ENCODE data around the gene GPR162. TPM values are rescaled to one million over a fixed set of nuclear protein-coding genes. Genes with fewer than 3 reads are reported as not detected.
"Not testable (repeated sequence)": the region's sequence is repeated elsewhere in the genome, so short reads cannot be mapped to it uniquely, and the experiment has no call there.

The GPR162 gene
- total and polyA plus RNA-seq, 2 donors from 2014 or later, result 5.0 to 9.8 TPM

DNA sequence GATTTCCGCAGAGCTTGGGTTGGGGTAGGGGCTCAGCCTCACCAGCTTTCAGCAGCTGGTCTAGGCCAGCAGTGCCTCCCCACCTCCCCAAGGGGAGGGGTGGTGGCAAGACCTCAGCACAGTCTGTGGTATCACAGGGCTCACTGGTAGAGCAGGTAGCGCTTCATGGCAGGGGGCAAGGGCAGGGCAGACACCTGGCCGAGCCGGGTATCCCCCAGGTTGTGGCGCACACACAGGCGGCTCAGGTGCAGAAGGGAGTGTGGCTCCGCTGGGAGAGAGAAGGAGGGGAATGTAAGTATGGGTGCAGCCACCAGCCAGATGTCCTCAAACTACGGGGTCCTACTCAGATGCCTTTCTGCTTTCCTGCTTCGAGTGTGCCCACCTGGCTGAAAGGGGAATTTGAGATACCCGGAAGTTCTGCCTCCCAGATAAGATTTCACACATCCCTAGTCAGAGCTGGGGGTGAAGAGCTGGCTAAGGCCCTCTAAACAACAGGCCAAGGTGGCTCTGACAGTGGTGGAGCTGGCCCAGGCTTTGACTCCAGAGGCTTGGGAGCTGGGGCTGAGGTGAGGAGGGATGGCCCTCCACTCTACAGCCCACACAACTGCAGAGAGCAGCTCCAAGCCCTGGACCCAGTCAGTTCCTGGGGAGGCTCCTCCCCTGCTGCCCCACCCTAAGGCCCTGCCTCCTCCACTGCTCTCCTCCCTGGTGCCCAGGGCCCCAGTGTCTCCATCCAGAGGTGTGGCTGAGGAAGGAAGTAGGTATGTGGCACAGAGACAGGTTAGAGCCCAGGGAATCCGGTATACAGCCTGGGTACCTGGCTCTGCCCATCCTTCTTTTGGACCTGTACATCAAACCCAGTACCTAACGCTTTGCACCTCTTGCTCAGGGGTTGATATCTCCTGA lies 49.7 kb downstream of the GPR162 start:
- TF ChIP-seq, protein P1, sequence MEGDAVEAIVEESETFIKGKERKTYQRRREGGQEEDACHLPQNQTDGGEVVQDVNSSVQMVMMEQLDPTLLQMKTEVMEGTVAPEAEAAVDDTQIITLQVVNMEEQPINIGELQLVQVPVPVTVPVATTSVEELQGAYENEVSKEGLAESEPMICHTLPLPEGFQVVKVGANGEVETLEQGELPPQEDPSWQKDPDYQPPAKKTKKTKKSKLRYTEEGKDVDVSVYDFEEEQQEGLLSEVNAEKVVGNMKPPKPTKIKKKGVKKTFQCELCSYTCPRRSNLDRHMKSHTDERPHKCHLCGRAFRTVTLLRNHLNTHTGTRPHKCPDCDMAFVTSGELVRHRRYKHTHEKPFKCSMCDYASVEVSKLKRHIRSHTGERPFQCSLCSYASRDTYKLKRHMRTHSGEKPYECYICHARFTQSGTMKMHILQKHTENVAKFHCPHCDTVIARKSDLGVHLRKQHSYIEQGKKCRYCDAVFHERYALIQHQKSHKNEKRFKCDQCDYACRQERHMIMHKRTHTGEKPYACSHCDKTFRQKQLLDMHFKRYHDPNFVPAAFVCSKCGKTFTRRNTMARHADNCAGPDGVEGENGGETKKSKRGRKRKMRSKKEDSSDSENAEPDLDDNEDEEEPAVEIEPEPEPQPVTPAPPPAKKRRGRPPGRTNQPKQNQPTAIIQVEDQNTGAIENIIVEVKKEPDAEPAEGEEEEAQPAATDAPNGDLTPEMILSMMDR (IDR thresholded peaks at IDR 0.05; ENCODE audit: borderline replicate concordance, extremely low read depth, insufficient read depth), result no peak
- Histone ChIP-seq H3K36me3 (ENCODE audit: control insufficient read depth in 2 of 3, insufficient read depth in 3 of 3, low read length in 3 of 3) (peaks cover 7 to 20% (median 9%) of the 10 kb centered on the region in 3 donors), H3K4me1 (ENCODE audit: control insufficient read depth in 2 of 3, insufficient read depth in 2 of 3, low read depth in 1 of 3, low read length in 3 of 3) (peaks cover 0 to 40% (median 23%) of the 10 kb centered on the region in 3 donors), H3K4me3 (ENCODE audit: low read length in 3 of 3) (peak overlapping the region in 2 of 3 donors; percentile 86 to 93), H3K9ac (ENCODE audit: low read length in 3 of 3) (peak overlapping the region in 2 of 3 donors; percentile 17 to 22), H3K9me3 (ENCODE audit: control insufficient read depth in 2 of 3, insufficient read depth in 1 of 3, low read length in 3 of 3) (no peaks in the 10 kb centered on the region), H3K27ac (ENCODE audit: low read depth in 2 of 2, low read length in 2 of 2) (no peak overlapping the region), H3K27me3 (ENCODE audit: control insufficient read depth, insufficient read depth, low read length) (no peaks in the 10 kb centered on the region)
- intact Hi-C loops (cut with DNase I), result no loop called here
- FAIRE-seq, result no peak
- DNase-seq, result peak in 1 of 5 donors; percentile 79

DNA sequence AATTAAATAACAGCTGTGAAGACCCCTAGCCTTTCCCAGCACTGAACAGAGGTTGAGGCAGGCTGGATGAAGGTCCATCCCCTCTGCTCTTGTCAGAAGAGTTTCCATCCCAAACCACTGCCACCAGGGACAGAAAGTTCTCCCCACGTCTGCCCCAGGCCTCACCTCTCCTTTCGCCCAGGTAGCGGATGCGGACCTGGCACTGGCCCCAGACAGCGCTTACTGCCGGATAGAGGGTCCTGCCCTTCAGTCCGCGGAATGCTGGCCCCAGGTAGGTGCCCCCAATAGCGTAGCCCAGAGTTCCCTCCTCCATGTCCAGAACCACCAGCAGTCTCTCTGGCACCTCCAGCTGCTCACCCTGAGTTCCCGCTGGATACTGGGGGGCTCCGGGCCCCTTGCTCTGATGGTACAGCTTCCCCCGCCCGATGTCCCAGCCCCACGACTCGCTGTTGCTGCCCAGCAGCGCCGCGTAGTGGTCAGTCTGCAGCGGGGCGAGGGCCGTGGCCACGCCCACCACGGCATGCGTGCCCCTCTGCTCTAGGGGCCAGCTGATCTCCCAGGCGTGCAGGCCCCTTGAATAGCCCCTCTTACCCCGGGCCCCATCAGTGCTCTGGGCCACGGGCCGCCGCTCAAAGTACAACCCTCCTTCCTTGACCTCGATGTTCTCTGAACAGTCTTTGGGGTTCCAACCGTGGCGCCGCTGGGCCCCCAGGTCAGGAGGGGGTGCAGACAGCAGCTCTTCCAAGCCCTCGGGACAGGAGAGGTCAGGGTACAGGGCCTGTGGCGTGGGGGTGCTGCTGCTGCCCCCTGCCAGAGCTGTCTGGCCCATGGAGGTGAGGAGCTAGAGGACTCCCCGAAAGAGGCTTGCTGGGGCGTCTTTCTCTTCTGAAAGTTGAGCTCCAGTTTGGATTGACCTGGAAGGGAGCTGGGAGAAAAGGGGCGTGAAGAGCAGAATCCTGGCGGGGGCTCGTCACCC lies 50.7 kb downstream of the GPR162 start:
- H3K27me3 ChIP-seq (ENCODE audit: control insufficient read depth, insufficient read depth, low read length), result no peaks in the 10 kb centered on the region
- peak overlapping the region; percentile 7 to 94 (median 56) for H3K9ac ChIP-seq (ENCODE audit: low read length in 3 of 3)
- peak overlapping the region; percentile 65 to 93 (median 86) for H3K4me3 ChIP-seq (ENCODE audit: low read length in 3 of 3)
- FAIRE-seq, result no peak
- peak overlapping the region; percentile 89 to 90 for H3K27ac ChIP-seq (ENCODE audit: low read depth in 2 of 2, low read length in 2 of 2)
- intact Hi-C loops (cut with DNase I), result no loop called here
- H3K9me3 ChIP-seq (ENCODE audit: control insufficient read depth in 2 of 3, insufficient read depth in 1 of 3, low read length in 3 of 3), result no peaks in the 10 kb centered on the region
- DNase-seq, result peak; percentile 89 to 94 (median 92)
- TF ChIP-seq, protein P1 (IDR thresholded peaks at IDR 0.05; ENCODE audit: borderline replicate concordance, extremely low read depth, insufficient read depth), result peak; percentile 96
- H3K4me1 ChIP-seq (ENCODE audit: control insufficient read depth in 2 of 3, insufficient read depth in 2 of 3, low read depth in 1 of 3, low read length in 3 of 3), result peaks cover 0 to 35% (median 23%) of the 10 kb centered on the region in 3 donors
- peaks cover 7 to 20% (median 9%) of the 10 kb centered on the region in 3 donors for H3K36me3 ChIP-seq (ENCODE audit: control insufficient read depth in 2 of 3, insufficient read depth in 3 of 3, low read length in 3 of 3)

DNA sequence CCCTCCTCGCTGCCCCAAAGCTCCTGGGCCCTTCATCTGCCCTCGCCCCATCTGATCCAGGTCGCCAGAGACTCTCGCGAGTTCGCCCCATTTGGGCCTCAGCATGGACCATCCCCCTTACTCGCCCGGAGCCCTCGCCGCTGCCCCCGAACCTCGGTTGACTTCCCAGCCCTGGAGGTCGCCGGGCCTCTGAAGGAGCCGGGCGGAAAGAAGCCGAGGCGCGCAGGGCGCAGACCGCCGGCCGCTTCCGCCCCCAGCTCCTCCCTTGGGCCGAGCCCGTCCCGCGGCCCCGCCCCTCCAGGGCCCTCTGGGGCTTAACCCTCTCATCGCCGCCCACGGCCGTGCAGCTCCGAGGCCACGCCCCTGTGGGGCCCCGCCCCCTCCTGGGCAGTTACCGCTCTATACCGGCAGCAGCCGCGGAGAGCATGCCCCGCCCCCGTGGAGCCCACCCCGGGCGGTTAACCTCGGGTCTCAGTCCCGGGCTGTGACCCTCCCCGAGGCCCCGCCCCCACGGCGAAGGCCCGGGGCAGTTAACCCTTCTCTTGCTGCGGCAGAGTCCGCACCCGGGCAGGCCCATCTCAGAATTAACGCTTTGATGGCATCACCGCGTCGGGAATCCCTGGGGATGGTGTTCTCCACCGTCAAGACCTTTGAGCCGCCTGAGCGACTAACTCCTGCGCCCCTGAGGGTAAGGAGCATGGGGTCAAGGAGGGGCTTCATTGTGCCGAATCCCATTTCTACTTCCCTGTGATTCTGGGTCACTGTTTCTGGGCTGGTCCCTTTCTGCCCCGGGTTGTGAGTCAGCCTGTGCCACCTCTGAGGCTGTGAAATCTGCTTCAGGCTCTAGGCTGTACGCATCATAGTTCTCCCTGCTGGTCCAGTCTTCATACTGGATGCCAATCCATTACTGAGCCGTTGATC lies 51.7 kb downstream of the GPR162 start, which contains the start of gene SPSB2:
Gene SPSB2 (minus strand): TSS at position 210 of the 921 bp plus-strand sequence. CDS start 402 bp downstream, outside the sequence.
- Histone ChIP-seq H3K36me3 (ENCODE audit: control insufficient read depth in 2 of 3, insufficient read depth in 3 of 3, low read length in 3 of 3) (peaks cover 7 to 20% (median 9%) of the 10 kb centered on the region in 3 donors), H3K4me3 (ENCODE audit: low read length in 3 of 3) (peak within 1 kb of the TSS; percentile 83 to 93 (median 88)), H3K9ac (ENCODE audit: low read length in 3 of 3) (peak within 1 kb of the TSS; percentile 70 to 94 (median 92)), H3K4me1 (ENCODE audit: control insufficient read depth in 2 of 3, insufficient read depth in 2 of 3, low read depth in 1 of 3, low read length in 3 of 3) (peaks cover 0 to 34% (median 23%) of the 10 kb centered on the region in 3 donors), H3K27ac (ENCODE audit: low read depth in 2 of 2, low read length in 2 of 2) (peak within 1 kb of the TSS; percentile 89 to 93), H3K9me3 (ENCODE audit: control insufficient read depth in 2 of 3, insufficient read depth in 1 of 3, low read length in 3 of 3) (no peaks in the 10 kb centered on the region), H3K27me3 (ENCODE audit: control insufficient read depth, insufficient read depth, low read length) (no peaks in the 10 kb centered on the region)
- TF ChIP-seq, protein P1 (IDR thresholded peaks at IDR 0.05; ENCODE audit: borderline replicate concordance, extremely low read depth, insufficient read depth), result no peak
- DNase-seq, result peak; percentile 99 to 100 (median 99)
- intact Hi-C loops (cut with DNase I), result no loop called here
- no peak for FAIRE-seq

DNA sequence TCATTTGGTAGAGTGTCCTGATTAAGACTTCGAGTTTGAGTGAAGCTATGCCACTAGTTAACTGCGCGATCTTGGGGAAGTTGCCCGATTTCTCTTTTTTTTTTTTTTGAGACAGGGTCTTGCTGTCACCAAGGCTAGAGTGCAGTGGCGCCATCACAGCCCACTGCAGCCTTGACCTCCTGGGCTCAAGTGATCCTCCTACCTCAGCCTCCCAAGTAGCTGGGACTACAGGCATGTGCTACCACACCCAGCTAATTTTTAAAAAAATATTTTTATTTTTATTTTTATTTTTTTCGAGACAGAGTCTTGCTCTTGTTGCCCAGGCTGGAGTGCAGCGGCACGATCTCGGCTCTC lies 52.4 kb downstream of the GPR162 start:
- DNase-seq, result peak in 1 of 5 donors; percentile 18
- FAIRE-seq; H3K27me3 ChIP-seq (ENCODE audit: control insufficient read depth, insufficient read depth, low read length); H3K9me3 ChIP-seq (ENCODE audit: control insufficient read depth in 2 of 3, insufficient read depth in 1 of 3, low read length in 3 of 3); intact Hi-C loops (cut with DNase I): not testable (repeated sequence)
- Histone ChIP-seq H3K27ac (ENCODE audit: low read depth in 2 of 2, low read length in 2 of 2) (peak overlapping the region; percentile 89 to 93), H3K36me3 (ENCODE audit: control insufficient read depth in 2 of 3, insufficient read depth in 3 of 3, low read length in 3 of 3) (peaks cover 7 to 20% (median 9%) of the 10 kb centered on the region in 3 donors), H3K4me1 (ENCODE audit: control insufficient read depth in 2 of 3, insufficient read depth in 2 of 3, low read depth in 1 of 3, low read length in 3 of 3) (peaks cover 0 to 28% (median 20%) of the 10 kb centered on the region in 3 donors), H3K4me3 (ENCODE audit: low read length in 3 of 3) (peak overlapping the region; percentile 83 to 93 (median 88)), H3K9ac (ENCODE audit: low read length in 3 of 3) (peak overlapping the region; percentile 59 to 92 (median 70))

Measured in kidney (tissue), 14 donors.